GM12878 (cell line): ENCODE measurements around the gene PPP1R27. TPM values are rescaled to one million over a fixed set of nuclear protein-coding genes. Genes with fewer than 3 reads are reported as not detected.

ENCODE experiments used
- ATAC-seq: fragments of 200-7000 bp; cut with Tn5 transposase; 3 replicates; pipeline ENCODE4 v1.9.1; 2020; ENCODE audit warnings: mild to moderate bottlenecking, moderate library complexity
- BruUV-seq: library from RNA; stranded (reverse); fragments of 400-500 nt; replicated peaks from 2 replicates; lab custom pipeline; 2021; lab: Mats Ljungman, UMichigan
- CTCF ChIA-PET: fragments of 300-600 bp; sonication (Branson Sonifier 250); formaldehyde crosslinking; extraction: SDS; loops from one replicate; lab custom pipeline; 2021; ENCODE audit warnings: inconsistent platforms; lab: Yijun Ruan, JAX
- POLR2A ChIA-PET: fragments of 350-600 bp; formaldehyde crosslinking; extraction: SDS; loops from one replicate; lab custom pipeline; 2021; ENCODE audit warnings: inconsistent platforms; lab: Charles Lee
- RAD21 ChIA-PET: fragments of 300-600 bp; sonication (Branson Sonifier 250); formaldehyde crosslinking; loops from one replicate; lab custom pipeline; 2023; ENCODE audit warnings: antibody characterized with exemption; ENCODE audit not compliant: unreplicated experiment; lab: Charles Lee
- SMC1A ChIA-PET: fragments of 300-600 bp; sonication (Branson Sonifier 250); formaldehyde crosslinking; loops from one replicate; lab custom pipeline; 2023; ENCODE audit not compliant: unreplicated experiment, uncharacterized antibody; lab: Charles Lee
- DNase-seq: peaks from one replicate; pipeline ENCODE4 v3.0.0-alpha.2; 2011; ENCODE audit warnings: low read depth, low spot score
- FAIRE-seq: peaks from 3 replicates; lab custom pipeline; 2011; peaks lifted over from hg19 to GRCh38; lab: Jason Lieb, UNC
- H2AFZ ChIP-seq: 2 replicates; pipeline ENCODE4 v1.6.0; 2011; ENCODE audit warnings: low read depth, low read length, control low read depth; ENCODE audit not compliant: control insufficient read depth
- H3K27ac ChIP-seq: 2 replicates; pipeline ENCODE4 v1.5.1; 2011; ENCODE audit warnings: control low read depth; ENCODE audit not compliant: control insufficient read depth, insufficient read depth
- H3K27me3 ChIP-seq, 2 experiments: replicated peaks in 1 of 2; 2 replicates each; pipeline versions ENCODE4 v1.6.0 to v1.6.1; 2011; ENCODE audit warnings: low read length in 1 of 2; ENCODE audit not compliant: control insufficient read depth in 2 of 2, insufficient read depth in 2 of 2
- H3K36me3 ChIP-seq, 2 experiments: 2 replicates each; pipeline ENCODE4 v1.5.1; 2011; ENCODE audit warnings: low read length in 1 of 2; ENCODE audit not compliant: control insufficient read depth in 2 of 2, insufficient read depth in 2 of 2
- H3K4me1 ChIP-seq: 2 replicates; pipeline ENCODE4 v1.6.1; 2011; ENCODE audit warnings: mild to moderate bottlenecking, low read length, moderate library complexity, mixed read lengths; ENCODE audit not compliant: control insufficient read depth, insufficient read depth
- H3K4me2 ChIP-seq: 2 replicates; pipeline ENCODE4 v1.6.0; 2011; ENCODE audit warnings: control low read depth; ENCODE audit not compliant: control insufficient read depth, insufficient read depth
- H3K4me3 ChIP-seq: fragments of 200-600 bp; sonication (generic); 2 replicates; pipeline ENCODE4 v1.5.1; 2016
- H3K79me2 ChIP-seq: 2 replicates; pipeline ENCODE4 v1.6.0; 2011; ENCODE audit warnings: low read length; ENCODE audit not compliant: control insufficient read depth, insufficient read depth
- H3K9ac ChIP-seq: 2 replicates; pipeline ENCODE4 v1.8.0; 2011; ENCODE audit warnings: low read length, control low read depth, mixed read lengths; ENCODE audit not compliant: control insufficient read depth, insufficient read depth
- H3K9me3 ChIP-seq: replicated peaks from 3 replicates; pipeline ENCODE4 v1.5.1; 2011; ENCODE audit warnings: mild to moderate bottlenecking, low read length; ENCODE audit not compliant: control insufficient read depth, insufficient read depth
- H4K20me1 ChIP-seq: 2 replicates; pipeline ENCODE4 v1.6.0; 2011; ENCODE audit not compliant: control insufficient read depth, insufficient read depth
- CHD1 ChIP-seq: IDR thresholded peaks from 2 replicates; pipeline ENCODE4 v1.6.1; 2012; ENCODE audit warnings: low read depth, low read length, improper control_type of control experiment
- ESRRA ChIP-seq: IDR thresholded peaks from 2 replicates; pipeline ENCODE4 v1.6.1; 2012; ENCODE audit warnings: mild to moderate bottlenecking, low read length, improper control_type of control experiment
- IKZF1 ChIP-seq: fragments of 450-650 bp; conservative IDR thresholded peaks from 2 replicates; pipeline ENCODE4 v1.6.1; 2017; ENCODE audit warnings: antibody characterized with exemption, mild to moderate bottlenecking
- KDM1A ChIP-seq: fragments of 200-600 bp; sonication (generic); IDR thresholded peaks from 2 replicates; pipeline ENCODE4 v1.6.1; 2016; ENCODE audit warnings: borderline replicate concordance
- MEF2B ChIP-seq: fragments of 450-650 bp; IDR thresholded peaks from 2 replicates; pipeline ENCODE4 v1.6.1; 2018; ENCODE audit warnings: mild to moderate bottlenecking, moderate library complexity; ENCODE audit not compliant: partially characterized antibody, poor library complexity, severe bottlenecking
- MTA2 ChIP-seq: fragments of 450-650 bp; IDR thresholded peaks from 2 replicates; pipeline ENCODE4 v1.6.1; 2016; ENCODE audit warnings: low read depth, mild to moderate bottlenecking, moderate library complexity
- NFYB ChIP-seq: IDR thresholded peaks from 2 replicates; pipeline ENCODE4 v1.6.1; 2011; ENCODE audit warnings: low read depth, mild to moderate bottlenecking, low read length, improper control_type of control experiment, moderate library complexity; ENCODE audit not compliant: insufficient read depth
- POLR2AphosphoS2 ChIP-seq: IDR thresholded peaks from 2 replicates; pipeline ENCODE4 v1.6.1; 2011; ENCODE audit warnings: low read depth, mild to moderate bottlenecking, low read length, improper control_type of control experiment, moderate library complexity
- RELB ChIP-seq: fragments of 450-650 bp; IDR thresholded peaks from 2 replicates; pipeline ENCODE4 v1.6.1; 2017; ENCODE audit warnings: low read depth, mild to moderate bottlenecking, moderate library complexity
- REST ChIP-seq: IDR thresholded peaks from 2 replicates; pipeline ENCODE4 v1.6.1; 2012; ENCODE audit warnings: mild to moderate bottlenecking, low read depth, low read length
- STAT1 ChIP-seq: fragments of 450-650 bp; conservative IDR thresholded peaks from 2 replicates; pipeline ENCODE4 v1.6.1; 2014; ENCODE audit warnings: antibody characterized with exemption, mild to moderate bottlenecking
- ZNF207 ChIP-seq: fragments of 450-650 bp; IDR thresholded peaks from 2 replicates; pipeline ENCODE4 v1.6.1; 2014; ENCODE audit warnings: antibody characterized with exemption, mild to moderate bottlenecking, borderline replicate concordance
- ZNF592 ChIP-seq: fragments of 450-650 bp; IDR thresholded peaks from 2 replicates; pipeline ENCODE4 v1.6.1; 2017; ENCODE audit warnings: mild to moderate bottlenecking, moderate library complexity
- WGBS: methylation state at CpG from one replicate; pipeline ENCODE4 v1.1.6; 2016; ENCODE audit warnings: low lambda C conversion rate; ENCODE audit not compliant: insufficient replicate concordance, insufficient coverage; ENCODE audit errors: missing lambda C conversion rate; 5-methylcytosine and 5-hydroxymethylcytosine counted together
- in situ Hi-C: fragments of 300-500 bp; cut with MboI; formaldehyde crosslinking; loops from 9 replicates; pipeline ENCODE4 v1.14.3; 2018; ENCODE audit warnings: mixed read lengths
- intact Hi-C: fragments of 100-400 bp; cut with micrococcal nuclease; formaldehyde crosslinking; loops from one replicate; pipeline ENCODE4 v1.14.2; 2022; ENCODE audit not compliant: unreplicated experiment
- polyA plus RNA-seq, 11 experiments: library from polyadenylated mRNA; depleted of rRNA in 4 of 11; unstranded in 6 of 11; stranded (reverse) in 5 of 11; fragments of >200 nt; fragmentation: Nextera tagmentation in 4 of 11; fragmentation: Illumina TruSeq in 1 of 11; extraction: Ambion mirVana in 4 of 11; extraction: Trizol in 1 of 11; gene quantifications; 1 replicate in 1 of 11; 2 replicates in 10 of 11; pipeline versions ENCODE4 v1.2.1 to v1.2.3, GENCODE V29; 2011 to 2016; ENCODE audit warnings: inconsistent platforms in 2 of 11, missing spikeins in 2 of 11, low read depth in 1 of 11
- total RNA-seq, 4 experiments: library from RNA; depleted of rRNA in 3 of 4; stranded (reverse); fragments of >200 nt in 3 of 4; fragmentation: Illumina TruSeq in 1 of 4; extraction: Trizol in 1 of 4; gene quantifications; 2 replicates each; pipeline versions ENCODE4 v1.2.1 to v1.2.3, GENCODE V29; 2013 to 2021
- TF ChIP-seq, protein P1 (sequence below): fragments of 450-650 bp; conservative IDR thresholded peaks from 2 replicates; pipeline ENCODE4 v1.6.1; 2017; ENCODE audit warnings: mild to moderate bottlenecking, moderate library complexity

The PPP1R27 gene
- total and polyA plus RNA-seq, 10 of the 15 experiments (the other 5 are each of a cell fraction or from before 2014, with no cell fraction given) = 0.17 to 1.6 (median 0.49) TPM; not detected in 3

- CTCF ChIA-PET = no interaction called here
- DNase-seq (no peak), FAIRE-seq (no peak), ATAC-seq (no peak)
- no peaks in the 10 kb centered on the region for H3K79me2 ChIP-seq
- no peaks in the 10 kb centered on the region for H3K27me3 ChIP-seq
- RAD21 ChIA-PET = no interaction called here
- 100% methylated on average over 3 of the region's 3 CpGs for WGBS
- SMC1A ChIA-PET = no interaction called here
- H3K27ac ChIP-seq = no peak overlapping the region
- no peaks in the 10 kb centered on the region for H3K9me3 ChIP-seq
- no peak overlapping the region for H3K9ac ChIP-seq
- in situ Hi-C loops (no loop called here), intact Hi-C loops (no loop called here)
- H3K36me3 ChIP-seq = peaks cover 1 to 2% of the 10 kb centered on the region in 2 experiments; a peak in 1 of 4 replicates
- H3K4me3 ChIP-seq = no peak overlapping the region
- no peaks in the 10 kb centered on the region for H3K4me1 ChIP-seq
- H2AFZ ChIP-seq = no peak overlapping the region
- no peak overlapping the region for H3K4me2 ChIP-seq
- BruUV-seq = no TSS peak
- H4K20me1 ChIP-seq = no peaks in the 10 kb centered on the region
- POLR2A ChIA-PET = no interaction called here
- TF ChIP-seq, protein P1, sequence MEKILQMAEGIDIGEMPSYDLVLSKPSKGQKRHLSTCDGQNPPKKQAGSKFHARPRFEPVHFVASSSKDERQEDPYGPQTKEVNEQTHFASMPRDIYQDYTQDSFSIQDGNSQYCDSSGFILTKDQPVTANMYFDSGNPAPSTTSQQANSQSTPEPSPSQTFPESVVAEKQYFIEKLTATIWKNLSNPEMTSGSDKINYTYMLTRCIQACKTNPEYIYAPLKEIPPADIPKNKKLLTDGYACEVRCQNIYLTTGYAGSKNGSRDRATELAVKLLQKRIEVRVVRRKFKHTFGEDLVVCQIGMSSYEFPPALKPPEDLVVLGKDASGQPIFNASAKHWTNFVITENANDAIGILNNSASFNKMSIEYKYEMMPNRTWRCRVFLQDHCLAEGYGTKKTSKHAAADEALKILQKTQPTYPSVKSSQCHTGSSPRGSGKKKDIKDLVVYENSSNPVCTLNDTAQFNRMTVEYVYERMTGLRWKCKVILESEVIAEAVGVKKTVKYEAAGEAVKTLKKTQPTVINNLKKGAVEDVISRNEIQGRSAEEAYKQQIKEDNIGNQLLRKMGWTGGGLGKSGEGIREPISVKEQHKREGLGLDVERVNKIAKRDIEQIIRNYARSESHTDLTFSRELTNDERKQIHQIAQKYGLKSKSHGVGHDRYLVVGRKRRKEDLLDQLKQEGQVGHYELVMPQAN = no peak
- TF ChIP-seq ZNF592 (no peak), MEF2B (no peak), NFYB (no peak), REST (no peak), RELB (no peak), CHD1 (no peak), IKZF1 (no peak), MTA2 (no peak), ESRRA (no peak), ZNF207 (no peak), STAT1 (no peak), POLR2AphosphoS2 (no peak), KDM1A (no peak)
These were observed 43.4 kb upstream of the PPP1R27 start for GRCh38 chr17:81878294-81878693.
